GM18868 (cell line): Measurements from ENCODE around the gene TNFRSF9.
A peak's percentile ranks its signal among the peaks of the same experiment; 100 is the strongest.
"Not testable (repeated sequence)": the region's sequence is repeated elsewhere in the genome, so short reads cannot be mapped to it uniquely, and the experiment has no call there.

Experiments used
- ATAC-seq: cut with Tn5 transposase; IDR thresholded peaks from one replicate; pipeline ENCODE4 v1.9.1; 2021; ENCODE audit warnings: mild to moderate bottlenecking, moderate library complexity; ENCODE audit not compliant: unreplicated experiment

The TNFRSF9 gene

DNA sequence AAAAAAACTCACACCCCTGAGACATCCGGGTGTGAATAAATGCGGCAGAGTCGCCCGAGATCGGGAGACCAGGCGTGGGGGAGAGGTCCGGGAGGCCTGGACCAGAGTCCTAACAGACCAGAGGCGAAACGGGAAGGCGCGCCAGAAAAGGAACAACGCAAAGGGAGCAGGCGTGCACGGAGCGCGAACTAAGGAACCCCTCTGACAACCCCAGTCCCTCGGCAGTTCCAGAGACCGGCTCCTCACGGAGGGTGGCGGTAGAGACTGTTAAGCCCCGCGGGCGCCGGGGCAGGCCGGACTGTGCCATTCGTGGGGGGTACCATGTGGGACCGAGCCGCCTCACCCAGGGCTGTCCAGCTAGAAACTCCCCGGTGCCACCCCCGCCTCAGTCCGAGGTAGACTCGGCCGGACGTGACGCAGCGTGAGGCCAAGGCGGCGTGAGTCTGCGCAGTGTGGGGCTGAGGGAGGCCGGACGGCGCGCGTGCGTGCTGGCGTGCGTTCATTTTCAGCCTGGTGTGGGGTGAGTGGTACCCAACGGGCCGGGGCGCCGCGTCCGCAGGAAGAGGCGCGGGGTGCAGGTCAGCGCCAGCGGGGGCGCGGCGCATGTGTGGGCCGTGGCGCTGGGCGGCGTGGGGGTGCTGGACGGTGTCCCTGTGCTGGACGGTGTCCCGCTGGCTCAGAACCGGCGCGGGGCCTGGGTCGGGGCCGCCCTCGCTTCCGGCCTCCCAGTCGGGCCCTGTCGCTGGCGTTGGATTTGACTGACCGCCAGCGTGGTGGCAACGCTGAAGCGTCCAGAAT, 20.8 kb upstream of the TNFRSF9 start, which contains the start of gene PARK7:
Gene PARK7, plus strand, starts transcription at position 496 of the 798 bp plus-strand sequence. CDS start 1,075 bp downstream, outside the sequence.
- ATAC-seq: peak; percentile 96

DNA sequence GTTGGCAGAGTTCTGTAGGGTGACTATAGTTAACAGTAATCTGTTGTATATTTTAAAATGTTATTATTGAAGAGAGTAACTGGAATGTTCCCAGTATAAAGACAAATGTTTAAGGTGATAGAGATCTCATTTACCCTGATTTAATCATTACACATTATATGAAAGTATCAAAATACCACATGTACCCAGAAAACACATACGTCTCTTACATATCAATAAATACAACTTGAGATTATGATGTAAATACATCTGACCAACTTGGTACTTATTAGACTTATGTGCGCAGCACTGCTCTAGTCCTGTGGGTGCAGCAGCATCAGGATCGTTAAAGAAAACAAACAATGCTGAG, 20.2 kb upstream of the TNFRSF9 start:
- no peak for ATAC-seq

- no peak for ATAC-seq
Measured at GRCh38 chr1:7960165-7960564, 19.5 kb upstream of the TNFRSF9 start.

GRCh38 chr1:7956218-7957032, 15.8 kb upstream of the TNFRSF9 start:
- no peak for ATAC-seq

DNA sequence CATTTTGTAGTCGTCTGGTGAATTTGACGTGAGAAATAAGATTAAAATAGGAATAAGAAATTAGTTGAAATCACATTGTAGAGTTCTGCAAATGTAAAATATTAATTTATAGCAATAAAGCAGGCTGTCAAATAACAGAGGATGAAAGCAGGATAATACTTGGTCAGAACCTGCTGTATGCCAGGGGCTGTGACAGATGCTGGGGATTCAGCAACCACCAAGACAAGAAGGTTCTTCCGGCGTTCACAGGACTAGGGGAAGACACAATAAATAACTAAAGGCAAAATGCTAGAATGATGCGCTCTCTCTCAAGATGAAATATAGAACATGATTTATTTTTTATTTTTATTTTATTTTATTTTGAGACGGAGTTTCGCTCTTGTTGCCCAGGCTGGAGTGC, 14.0 kb upstream of the TNFRSF9 start:
- no peak for ATAC-seq

- peak; percentile 97 for ATAC-seq
Measured at GRCh38 chr1:7953850-7954609, 13.4 kb upstream of the TNFRSF9 start.

DNA sequence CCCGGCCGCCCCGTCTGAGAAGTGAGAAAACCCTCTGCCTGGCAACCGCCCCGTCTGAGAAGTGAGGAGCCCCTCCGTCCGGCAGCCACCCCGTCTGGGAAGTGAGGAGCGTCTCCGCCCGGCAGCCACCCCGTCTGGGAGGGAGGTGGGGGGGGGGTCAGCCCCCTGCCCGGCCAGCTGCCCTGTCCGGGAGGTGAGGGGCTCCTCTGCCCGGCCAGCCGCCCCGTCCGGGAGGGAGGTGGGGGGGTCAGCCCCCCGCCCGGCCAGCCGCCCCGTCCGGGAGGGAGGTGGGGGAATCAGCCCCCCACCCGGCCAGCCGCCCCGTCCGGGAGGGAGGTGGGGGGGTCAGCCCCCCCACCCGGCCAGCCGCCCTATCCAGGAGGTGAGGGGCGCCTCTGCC, 12.2 kb upstream of the TNFRSF9 start:
- ATAC-seq: not testable (repeated sequence)

DNA sequence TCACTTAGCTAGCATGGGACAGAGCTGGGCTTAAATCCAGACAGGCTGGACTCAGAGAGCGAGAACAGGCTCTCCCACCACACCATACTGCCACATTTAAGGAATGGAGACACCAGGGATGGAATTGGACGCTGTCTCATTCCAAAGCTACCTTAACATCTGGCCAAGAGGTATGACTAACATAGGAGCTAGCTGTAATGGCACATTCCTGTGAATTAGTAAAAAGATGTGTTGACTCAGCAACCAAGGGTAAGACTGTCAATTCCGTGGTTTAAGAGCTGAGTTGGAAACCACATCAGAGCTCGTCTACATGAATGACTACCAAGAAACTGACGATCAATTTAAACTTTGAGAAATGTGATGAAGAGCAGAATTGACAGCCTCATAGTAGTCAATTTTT, 8.3 kb upstream of the TNFRSF9 start:
- ATAC-seq: no peak

DNA sequence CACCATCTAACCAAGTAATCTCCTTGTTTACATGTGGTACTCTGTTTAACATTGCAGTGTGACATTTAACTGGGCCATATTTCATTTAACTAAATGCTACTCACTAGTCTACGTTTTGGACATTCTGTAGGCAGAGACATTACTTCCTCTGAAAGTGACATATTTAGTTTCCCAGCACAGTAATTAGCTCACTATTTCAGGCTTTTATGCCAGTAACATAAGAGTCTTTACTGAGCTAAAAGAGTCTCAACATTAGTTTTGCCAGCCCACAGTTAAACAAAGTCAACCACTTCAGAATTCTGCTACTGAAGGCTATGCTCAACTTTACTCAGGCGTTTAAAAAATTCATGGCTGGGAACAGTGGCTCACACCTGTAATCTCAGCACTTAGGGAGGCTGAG, 2.6 kb upstream of the TNFRSF9 start:
- no peak for ATAC-seq

DNA sequence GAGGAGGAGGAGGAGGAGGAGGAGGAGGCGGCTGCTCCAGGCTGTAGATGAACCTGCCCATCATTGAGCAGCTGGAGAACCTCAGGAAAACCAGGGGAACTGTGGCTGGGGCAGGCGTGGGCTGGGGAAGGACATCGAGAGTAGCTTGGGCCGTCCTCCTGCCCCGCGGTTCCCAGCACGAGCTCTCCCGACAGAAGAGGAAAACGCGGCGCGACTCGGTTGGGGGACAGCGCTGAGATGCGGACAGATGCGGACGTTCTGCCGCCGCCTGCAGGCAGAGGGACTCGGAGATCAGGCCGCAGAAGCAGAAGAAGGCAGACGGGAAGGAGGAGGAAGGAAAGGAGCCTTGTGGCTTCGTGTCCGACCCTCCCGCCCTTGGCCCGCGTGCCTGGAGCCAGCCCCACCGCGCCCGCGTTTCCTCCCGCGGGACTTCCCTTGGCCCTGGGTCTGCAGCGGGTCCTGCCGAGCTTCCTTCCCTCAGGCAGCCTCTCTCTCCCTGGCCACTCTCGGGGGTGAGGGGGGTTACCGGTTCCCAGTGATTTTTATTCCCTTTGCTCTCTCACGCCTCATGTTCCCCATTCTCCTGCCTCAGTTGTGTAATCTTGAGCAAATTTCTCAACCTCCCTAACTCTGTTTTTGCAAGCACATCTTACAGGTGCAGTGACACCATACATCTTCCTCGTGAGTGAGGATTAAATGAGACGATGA, 1.7 kb upstream of the TNFRSF9 start:
- ATAC-seq: no peak

DNA sequence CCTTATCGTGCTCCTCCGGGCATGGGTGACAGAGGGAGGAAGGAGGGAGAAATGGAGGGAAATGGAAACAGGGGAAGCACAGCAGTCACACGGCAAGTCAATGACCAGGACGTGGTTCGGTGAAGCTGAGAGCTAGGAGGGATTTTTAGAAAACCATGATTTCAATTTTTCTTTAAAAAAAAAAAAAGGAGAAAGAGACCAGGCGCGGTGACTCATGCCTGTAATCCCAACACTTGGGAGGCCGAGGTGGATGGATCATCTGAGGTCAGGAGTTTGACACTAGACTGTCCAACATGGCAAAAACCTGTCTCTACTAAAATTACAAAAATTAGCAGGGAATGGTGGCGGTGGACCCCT, 776 bp upstream of the TNFRSF9 start:
- ATAC-seq: no peak

GRCh38 chr1:7940034-7940433, 605 bp downstream of the TNFRSF9 start:
- no peak for ATAC-seq

GRCh38 chr1:7938070-7938469, 2.6 kb downstream of the TNFRSF9 start:
- no peak for ATAC-seq

DNA sequence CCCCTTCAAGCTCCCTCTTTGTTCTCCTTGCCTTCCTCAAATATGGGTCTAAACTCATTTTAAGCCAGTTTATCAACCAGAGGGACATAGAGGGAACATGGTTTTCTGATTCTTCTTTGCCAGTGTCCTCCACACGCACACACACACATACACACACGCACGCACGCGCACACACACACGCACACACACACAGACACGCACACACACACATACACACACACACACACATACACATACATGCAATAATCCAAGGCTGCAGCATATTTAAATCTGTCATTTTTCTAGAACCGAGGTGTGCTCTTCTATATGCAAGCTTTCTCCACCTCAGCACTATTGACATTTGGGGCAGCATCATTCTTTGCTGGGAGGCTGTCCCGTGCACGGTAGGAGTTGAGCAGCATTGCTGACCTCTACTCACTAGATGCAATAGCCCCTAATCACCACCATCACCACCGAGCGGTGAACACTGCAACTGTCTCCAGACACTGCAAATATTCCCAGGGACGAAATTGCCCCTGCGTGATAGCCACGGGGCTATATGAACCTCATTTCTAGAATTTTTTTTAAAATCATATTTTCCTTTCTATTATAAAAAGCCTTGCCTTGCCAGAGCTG, 8.0 kb downstream of the TNFRSF9 start:
- ATAC-seq: no peak

DNA sequence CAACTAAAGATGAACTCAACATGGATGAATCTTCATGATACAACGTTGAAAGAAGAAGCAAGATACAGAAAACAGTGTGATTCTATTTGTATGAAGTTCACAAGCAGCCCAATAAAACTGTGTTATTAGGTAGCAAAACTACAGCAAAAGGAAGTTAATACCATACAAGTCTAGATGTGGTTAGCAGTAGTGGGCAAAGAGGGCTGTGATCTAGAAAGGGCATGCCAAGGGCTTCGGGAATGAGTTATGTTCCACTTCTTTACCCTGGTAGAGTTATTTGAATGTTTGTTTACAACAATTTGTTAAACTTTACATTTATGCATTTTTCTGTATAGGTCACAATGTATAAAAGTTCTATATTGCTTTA, 9.2 kb downstream of the TNFRSF9 start:
- ATAC-seq: no peak

- ATAC-seq: no peak
Measured at GRCh38 chr1:7930645-7931445, 9.8 kb downstream of the TNFRSF9 start.

GRCh38 chr1:7929637-7930036, 11.0 kb downstream of the TNFRSF9 start:
- no peak for ATAC-seq

DNA sequence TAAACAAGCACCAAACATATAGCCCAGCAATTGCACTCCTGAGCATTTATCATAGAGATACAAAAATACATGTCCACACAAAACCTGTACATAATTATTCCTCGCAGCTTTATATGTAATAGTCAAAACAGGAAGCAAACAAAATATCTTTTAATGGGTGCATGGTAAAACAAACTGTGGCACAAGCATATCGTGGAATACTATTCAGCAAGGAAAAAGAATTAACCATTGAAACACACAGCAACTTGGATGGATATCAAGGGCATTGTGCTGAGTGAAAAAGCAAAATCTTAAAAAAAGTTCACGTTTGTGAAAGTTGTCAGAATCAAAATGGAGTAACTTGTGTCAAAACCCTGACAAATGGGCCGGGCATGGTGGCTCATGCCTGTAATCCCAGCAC, 12.4 kb downstream of the TNFRSF9 start:
- ATAC-seq: no peak

GRCh38 chr1:7927061-7927460, 13.6 kb downstream of the TNFRSF9 start:
- ATAC-seq: not testable (repeated sequence)

GRCh38 chr1:7922301-7922700, 18.3 kb downstream of the TNFRSF9 start:
- ATAC-seq: no peak
